Hepatocyte (in vitro differentiated cells): ENCODE results near the gene KCNE3. TPM values are rescaled to one million over a fixed set of nuclear protein-coding genes. Genes with fewer than 3 reads are reported as not detected.

Experiments used
- DNase-seq: peaks from one replicate; pipeline ENCODE4 v3.0.0-alpha.2; 2016; ENCODE audit warnings: low spot score
- H2AFZ ChIP-seq: fragments of 200-600 bp; sonication (generic); 2 replicates; pipeline ENCODE4 v1.6.0; 2016; ENCODE audit warnings: antibody characterized with exemption, mild to moderate bottlenecking
- H3K27ac ChIP-seq: fragments of 200-600 bp; sonication (generic); 2 replicates; pipeline ENCODE4 v1.5.1; 2016; ENCODE audit warnings: mild to moderate bottlenecking
- H3K27me3 ChIP-seq: fragments of 200-600 bp; sonication (generic); 2 replicates; pipeline ENCODE4 v1.6.1; 2016
- H3K36me3 ChIP-seq: fragments of 200-600 bp; sonication (generic); replicated peaks from 2 replicates; pipeline ENCODE4 v1.5.1; 2016; ENCODE audit warnings: low read depth; ENCODE audit not compliant: insufficient read depth
- H3K4me1 ChIP-seq: fragments of 200-600 bp; sonication (generic); 2 replicates; pipeline ENCODE4 v1.5.1; 2016; ENCODE audit warnings: mild to moderate bottlenecking, moderate library complexity; ENCODE audit not compliant: insufficient read depth
- H3K4me2 ChIP-seq: fragments of 200-600 bp; sonication (generic); 2 replicates; pipeline ENCODE4 v1.6.0; 2016
- H3K4me3 ChIP-seq: fragments of 200-600 bp; sonication (generic); 2 replicates; pipeline ENCODE4 v1.5.1; 2016; ENCODE audit warnings: mild to moderate bottlenecking
- H3K79me2 ChIP-seq: fragments of 200-600 bp; sonication (generic); 2 replicates; pipeline ENCODE4 v1.6.0; 2017; ENCODE audit warnings: mild to moderate bottlenecking
- H3K9me2 ChIP-seq: fragments of 200-600 bp; sonication (generic); replicated peaks from 2 replicates; pipeline ENCODE4 v1.6.0; 2017; ENCODE audit warnings: mild to moderate bottlenecking; ENCODE audit not compliant: insufficient read depth
- H3K9me3 ChIP-seq: fragments of 200-600 bp; sonication (generic); 2 replicates; pipeline ENCODE4 v1.5.1; 2016; ENCODE audit warnings: low read depth, mild to moderate bottlenecking
- H4K20me1 ChIP-seq: fragments of 200-600 bp; sonication (generic); 2 replicates; pipeline ENCODE4 v1.6.0; 2016; ENCODE audit warnings: mild to moderate bottlenecking; ENCODE audit not compliant: insufficient read depth, poor library complexity, severe bottlenecking
- EZH2 ChIP-seq: fragments of 200-600 bp; sonication (generic); IDR thresholded peaks from 2 replicates; pipeline ENCODE4 v1.6.1; 2016; ENCODE audit warnings: antibody characterized with exemption, mild to moderate bottlenecking, borderline replicate concordance
- EZH2phosphoT487 ChIP-seq: fragments of 200-600 bp; sonication (generic); IDR thresholded peaks from one replicate; pipeline ENCODE4 v1.6.1; 2018; ENCODE audit warnings: antibody characterized with exemption, mild to moderate bottlenecking, low read depth, moderate library complexity; ENCODE audit not compliant: unreplicated experiment, severe bottlenecking
- WGBS: methylation state at CpG from one replicate; pipeline ENCODE4 v1.1.6; 2016; ENCODE audit warnings: low lambda C conversion rate; ENCODE audit errors: missing lambda C conversion rate; 5-methylcytosine and 5-hydroxymethylcytosine counted together
- polyA plus RNA-seq: library from polyadenylated mRNA; unstranded; fragments of >200 nt; fragmentation: Nextera tagmentation; extraction: Ambion mirVana; gene quantifications from 2 replicates; pipeline ENCODE4 v1.2.1, GENCODE V29; 2016
- total RNA-seq: library from RNA; depleted of rRNA; stranded (reverse); fragments of >200 nt; gene quantifications from 2 replicates; pipeline ENCODE4 v1.2.3, GENCODE V29; 2014
- TF ChIP-seq, protein P1 (sequence below): fragments of 200-600 bp; sonication (generic); IDR thresholded peaks from 2 replicates; pipeline ENCODE4 v1.5.1; 2016; ENCODE audit warnings: antibody characterized with exemption, mild to moderate bottlenecking; ENCODE audit not compliant: poor library complexity

Gene KCNE3
- total and polyA plus RNA-seq, 2 experiments from 2014 or later: 8.7 to 18.6 TPM

DNA sequence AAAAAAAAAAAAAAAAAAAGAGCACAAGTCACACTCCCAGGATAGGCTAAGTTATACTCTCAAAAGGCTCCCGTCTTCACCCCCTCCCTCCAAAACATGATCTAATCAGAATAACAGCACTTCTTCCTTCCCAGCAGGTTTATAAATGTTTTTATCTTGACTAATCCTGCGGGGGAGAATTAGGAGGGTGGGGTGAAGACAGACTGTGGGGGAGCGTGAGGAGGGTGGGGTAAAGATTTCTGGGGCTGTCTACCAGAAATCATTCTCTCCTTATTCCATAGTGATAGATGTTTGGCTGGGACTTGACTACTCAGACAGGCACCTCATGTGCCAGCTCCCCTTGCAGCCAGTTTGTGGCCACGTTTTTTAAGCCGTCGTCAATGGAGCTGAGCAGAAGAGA is 17.0 kb downstream of the KCNE3 start:
- Histone ChIP-seq H3K4me3 (no peak overlapping the region), H4K20me1 (no peaks in the 10 kb centered on the region), H3K9me3 (no peaks in the 10 kb centered on the region), H3K36me3 (no peaks in the 10 kb centered on the region), H3K27ac (no peak overlapping the region), H3K4me2 (no peak overlapping the region), H3K4me1 (peaks cover 16% of the 10 kb centered on the region), H3K27me3 (no peaks in the 10 kb centered on the region), H3K9me2 (no peaks in the 10 kb centered on the region), H3K79me2 (no peaks in the 10 kb centered on the region), H2AFZ (no peak overlapping the region)
- TF ChIP-seq EZH2 (no peak), EZH2phosphoT487 (no peak)
- no peak for DNase-seq
- 85% methylated on average over 6 of the region's 6 CpGs for WGBS

DNA sequence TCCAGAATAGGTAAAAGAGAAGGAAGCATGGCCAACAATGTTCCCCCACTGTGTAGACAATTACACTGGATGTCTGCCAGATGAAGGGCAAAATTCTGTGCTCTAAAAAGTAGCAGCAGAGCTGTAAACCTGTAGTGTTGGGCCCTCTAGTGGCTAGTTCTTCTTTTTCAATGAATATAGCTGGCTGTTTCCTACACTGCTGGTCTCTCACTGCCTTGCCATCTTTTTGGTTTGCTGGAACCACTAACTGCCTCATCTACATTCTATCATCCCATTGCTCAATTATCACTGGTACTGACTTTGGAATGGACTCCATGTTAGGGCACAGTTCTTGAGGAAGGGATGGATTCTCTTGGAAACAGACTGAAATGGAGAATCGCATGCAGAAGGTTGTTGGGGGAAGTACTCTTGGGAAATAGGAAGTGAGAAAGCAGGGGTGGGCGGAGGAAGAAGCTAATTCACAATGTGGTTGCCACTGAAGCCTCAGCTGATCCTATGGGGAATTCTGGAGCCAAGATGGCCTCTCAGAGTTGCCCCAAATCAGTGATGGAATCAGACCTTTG is 17.9 kb downstream of the KCNE3 start:
- no peaks in the 10 kb centered on the region for H3K27me3 ChIP-seq
- 71% methylated on average over 2 of the region's 2 CpGs for WGBS
- H3K9me3 ChIP-seq: no peaks in the 10 kb centered on the region
- H3K27ac ChIP-seq: no peak overlapping the region
- no peaks in the 10 kb centered on the region for H3K9me2 ChIP-seq
- H3K4me1 ChIP-seq: peaks cover 23% of the 10 kb centered on the region
- no peak overlapping the region for H3K4me3 ChIP-seq
- TF ChIP-seq EZH2 (no peak), EZH2phosphoT487 (no peak)
- TF ChIP-seq, protein P1, sequence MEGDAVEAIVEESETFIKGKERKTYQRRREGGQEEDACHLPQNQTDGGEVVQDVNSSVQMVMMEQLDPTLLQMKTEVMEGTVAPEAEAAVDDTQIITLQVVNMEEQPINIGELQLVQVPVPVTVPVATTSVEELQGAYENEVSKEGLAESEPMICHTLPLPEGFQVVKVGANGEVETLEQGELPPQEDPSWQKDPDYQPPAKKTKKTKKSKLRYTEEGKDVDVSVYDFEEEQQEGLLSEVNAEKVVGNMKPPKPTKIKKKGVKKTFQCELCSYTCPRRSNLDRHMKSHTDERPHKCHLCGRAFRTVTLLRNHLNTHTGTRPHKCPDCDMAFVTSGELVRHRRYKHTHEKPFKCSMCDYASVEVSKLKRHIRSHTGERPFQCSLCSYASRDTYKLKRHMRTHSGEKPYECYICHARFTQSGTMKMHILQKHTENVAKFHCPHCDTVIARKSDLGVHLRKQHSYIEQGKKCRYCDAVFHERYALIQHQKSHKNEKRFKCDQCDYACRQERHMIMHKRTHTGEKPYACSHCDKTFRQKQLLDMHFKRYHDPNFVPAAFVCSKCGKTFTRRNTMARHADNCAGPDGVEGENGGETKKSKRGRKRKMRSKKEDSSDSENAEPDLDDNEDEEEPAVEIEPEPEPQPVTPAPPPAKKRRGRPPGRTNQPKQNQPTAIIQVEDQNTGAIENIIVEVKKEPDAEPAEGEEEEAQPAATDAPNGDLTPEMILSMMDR: peak; percentile 85
- no peaks in the 10 kb centered on the region for H3K79me2 ChIP-seq
- H4K20me1 ChIP-seq: no peaks in the 10 kb centered on the region
- H3K36me3 ChIP-seq: no peaks in the 10 kb centered on the region
- H2AFZ ChIP-seq: no peak overlapping the region
- DNase-seq: peak; percentile 88
- no peak overlapping the region for H3K4me2 ChIP-seq

DNA sequence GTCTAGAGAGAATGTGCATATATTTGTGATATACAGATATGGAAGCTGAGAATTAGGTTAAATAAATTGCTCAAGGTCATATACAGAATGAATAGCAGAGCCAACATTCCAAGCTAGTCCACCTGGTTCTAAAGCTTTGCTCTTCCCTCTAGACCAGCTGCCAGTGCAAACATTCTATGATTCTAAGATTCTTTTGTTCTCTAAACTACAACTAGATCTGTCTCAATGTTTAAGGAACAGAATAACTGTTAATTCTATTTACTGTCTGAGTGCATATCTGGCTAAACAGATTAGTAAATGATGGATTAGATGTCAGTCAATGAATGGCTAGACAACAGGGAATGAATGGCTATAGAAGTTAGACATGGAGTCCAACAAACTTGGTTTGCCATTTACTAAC is 19.6 kb downstream of the KCNE3 start:
- Histone ChIP-seq H2AFZ (no peak overlapping the region), H3K36me3 (no peaks in the 10 kb centered on the region), H3K4me1 (peaks cover 40% of the 10 kb centered on the region), H3K27ac (peak overlapping the region; percentile 79), H3K9me3 (no peaks in the 10 kb centered on the region), H3K79me2 (no peaks in the 10 kb centered on the region), H3K9me2 (no peaks in the 10 kb centered on the region), H3K4me2 (no peak overlapping the region), H3K27me3 (no peaks in the 10 kb centered on the region), H3K4me3 (no peak overlapping the region), H4K20me1 (no peaks in the 10 kb centered on the region)
- no peak for TF ChIP-seq EZH2phosphoT487
- no peak for TF ChIP-seq EZH2
- TF ChIP-seq, protein P1: no peak
- no peak for DNase-seq

DNA sequence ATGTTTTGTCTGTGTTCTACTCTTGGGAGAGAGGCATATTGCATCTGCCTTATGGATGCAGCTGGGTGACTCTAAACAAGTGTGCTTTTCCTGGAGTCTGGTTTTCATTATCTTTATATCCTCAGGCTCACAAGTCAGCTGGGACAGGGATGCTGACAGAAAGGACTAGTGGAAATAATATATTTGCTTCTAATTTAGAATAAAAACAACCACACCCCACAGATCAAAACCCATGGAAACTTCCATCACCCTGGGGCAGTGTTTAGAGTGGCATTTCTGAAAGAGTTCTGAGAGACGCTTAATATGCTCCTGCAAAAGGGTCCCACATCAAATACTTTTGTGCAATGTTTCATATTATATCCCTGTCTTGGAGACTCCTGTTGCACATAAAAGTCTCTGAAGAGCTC is 20.8 kb downstream of the KCNE3 start:
- no peak overlapping the region for H2AFZ ChIP-seq
- no peak overlapping the region for H3K4me3 ChIP-seq
- H4K20me1 ChIP-seq: no peaks in the 10 kb centered on the region
- no peaks in the 10 kb centered on the region for H3K27me3 ChIP-seq
- H3K4me1 ChIP-seq: peaks cover 46% of the 10 kb centered on the region
- H3K4me2 ChIP-seq: no peak overlapping the region
- no peaks in the 10 kb centered on the region for H3K36me3 ChIP-seq
- H3K9me3 ChIP-seq: no peaks in the 10 kb centered on the region
- peak; percentile 29 for DNase-seq
- TF ChIP-seq, protein P1: no peak
- TF ChIP-seq EZH2 (no peak), EZH2phosphoT487 (peak; percentile 75)
- H3K79me2 ChIP-seq: no peaks in the 10 kb centered on the region
- 60% methylated on average over 1 of the region's 1 CpG for WGBS
- no peak overlapping the region for H3K27ac ChIP-seq
- H3K9me2 ChIP-seq: no peaks in the 10 kb centered on the region
